Measurements from ENCODE around the gene MAGI2. TPM values are rescaled to one million over a fixed set of nuclear protein-coding genes. Genes with fewer than 3 reads are reported as not detected.

The MAGI2 gene
- total RNA-seq, 1 experiment from 2014 or later = 14.3 TPM

GRCh38 chr7:78370936-78371335 is 1082.5 kb downstream of the MAGI2 start:
- Histone ChIP-seq H3K56ac (ENCODE audit: insufficient read length, low read depth, low read length) (no peak overlapping the region), H4K91ac (ENCODE audit: insufficient read length, low read depth, low read length) (no peak overlapping the region), H4K8ac (replicated peaks; ENCODE audit: insufficient read length, low read depth, low read length) (no peak overlapping the region), H3K79me2 (ENCODE audit: insufficient read depth, low read length) (no peaks in the 10 kb centered on the region), H2BK12ac (ENCODE audit: insufficient read length, low read depth, low read length) (no peak overlapping the region), H2AFZ (ENCODE audit: low read length) (no peak overlapping the region), H2AK5ac (ENCODE audit: insufficient read length, low read length) (no peak overlapping the region), H2BK5ac (ENCODE audit: insufficient read length, low read length) (no peak overlapping the region), H3K27ac (ENCODE audit: insufficient read length, low read depth, low read length) (no peak overlapping the region), H3K79me1 (ENCODE audit: insufficient read depth, low read depth, low read length, poor library complexity, severe bottlenecking) (no peaks in the 10 kb centered on the region), H2BK120ac (ENCODE audit: low read depth, low read length, poor library complexity, severe bottlenecking) (no peak overlapping the region), H3K4ac (ENCODE audit: low read depth, low read length) (no peak overlapping the region), H3T11ph (ENCODE audit: low read length) (no peak overlapping the region), H2BK15ac (ENCODE audit: low read depth, low read length) (no peak overlapping the region), H3K4me2 (ENCODE audit: insufficient read depth, insufficient read length, low read length) (no peak overlapping the region), H3K14ac (ENCODE audit: insufficient read depth, low read length) (no peak overlapping the region), H2BK20ac (ENCODE audit: low read depth, low read length, poor library complexity, severe bottlenecking) (no peak overlapping the region), H3K27me3 (ENCODE audit: insufficient read depth, low read length) (no peaks in the 10 kb centered on the region), H3K9ac (ENCODE audit: extremely low read depth, insufficient read length, low read length) (no peak overlapping the region), H3K18ac (ENCODE audit: insufficient read length, low read depth, low read length) (no peak overlapping the region), H3K23me2 (ENCODE audit: insufficient read length, low read depth, low read length, poor library complexity, severe bottlenecking) (no peaks in the 10 kb centered on the region), H3K9me3 (ENCODE audit: control insufficient read depth, low read depth, low read length) (no peaks in the 10 kb centered on the region), H3K23ac (ENCODE audit: insufficient read length, low read depth, low read length) (no peak overlapping the region), H4K20me1 (ENCODE audit: control insufficient read depth, insufficient read depth, insufficient read length) (no peaks in the 10 kb centered on the region), H3K4me1 (ENCODE audit: insufficient read depth, low read length) (no peaks in the 10 kb centered on the region), H4K5ac (ENCODE audit: insufficient read length, low read depth, low read length) (no peak overlapping the region)
- Mint-ChIP-seq H3K36me3 (ENCODE audit: insufficient read depth in 1 of 3, low read depth in 3 of 3) (no peaks in the 10 kb centered on the region), H3K9me3 (no peaks in the 10 kb centered on the region), H3K27me3 (ENCODE audit: low read depth) (no peaks in the 10 kb centered on the region), H3K27ac (no peak overlapping the region), H3K4me3 (no peak overlapping the region), H3K4me1 (no peaks in the 10 kb centered on the region)
- no peak for DNase-seq
- TF ChIP-seq CTCF (conservative IDR thresholded peaks at IDR 0.05) = no peak
